ENCODE data around the gene BACE1.

The BACE1 gene

DNA sequence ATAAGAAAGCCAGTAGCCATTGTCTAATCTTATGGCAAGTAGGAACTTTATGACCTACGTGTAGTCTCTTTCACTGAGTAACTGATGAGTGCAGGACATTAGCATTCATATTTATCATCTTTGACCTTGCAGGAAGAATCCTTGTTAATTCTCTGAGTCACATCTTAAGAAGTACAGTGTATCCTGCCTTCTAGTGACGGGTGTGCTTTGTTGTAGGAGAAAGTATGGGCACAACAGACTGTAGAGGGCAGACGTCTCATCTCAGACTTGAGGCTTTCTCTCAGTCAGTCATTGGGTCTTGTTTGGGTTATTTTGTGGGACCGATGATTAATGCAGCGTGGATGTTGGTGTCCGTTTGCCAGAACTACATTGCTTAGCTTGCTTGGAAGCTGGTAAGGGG is 76.8 kb downstream of the BACE1 start:
- TF ChIP-seq, protein P1, sequence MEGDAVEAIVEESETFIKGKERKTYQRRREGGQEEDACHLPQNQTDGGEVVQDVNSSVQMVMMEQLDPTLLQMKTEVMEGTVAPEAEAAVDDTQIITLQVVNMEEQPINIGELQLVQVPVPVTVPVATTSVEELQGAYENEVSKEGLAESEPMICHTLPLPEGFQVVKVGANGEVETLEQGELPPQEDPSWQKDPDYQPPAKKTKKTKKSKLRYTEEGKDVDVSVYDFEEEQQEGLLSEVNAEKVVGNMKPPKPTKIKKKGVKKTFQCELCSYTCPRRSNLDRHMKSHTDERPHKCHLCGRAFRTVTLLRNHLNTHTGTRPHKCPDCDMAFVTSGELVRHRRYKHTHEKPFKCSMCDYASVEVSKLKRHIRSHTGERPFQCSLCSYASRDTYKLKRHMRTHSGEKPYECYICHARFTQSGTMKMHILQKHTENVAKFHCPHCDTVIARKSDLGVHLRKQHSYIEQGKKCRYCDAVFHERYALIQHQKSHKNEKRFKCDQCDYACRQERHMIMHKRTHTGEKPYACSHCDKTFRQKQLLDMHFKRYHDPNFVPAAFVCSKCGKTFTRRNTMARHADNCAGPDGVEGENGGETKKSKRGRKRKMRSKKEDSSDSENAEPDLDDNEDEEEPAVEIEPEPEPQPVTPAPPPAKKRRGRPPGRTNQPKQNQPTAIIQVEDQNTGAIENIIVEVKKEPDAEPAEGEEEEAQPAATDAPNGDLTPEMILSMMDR (IDR thresholded peaks at IDR 0.05; ENCODE audit: insufficient read depth, low read depth, low read length, missing control alignments) = no peak
- H3K4me3 ChIP-seq (ENCODE audit: low read depth, low read length) = no peak overlapping the region
- DNase-seq (ENCODE audit: low read depth) = no peak

DNA sequence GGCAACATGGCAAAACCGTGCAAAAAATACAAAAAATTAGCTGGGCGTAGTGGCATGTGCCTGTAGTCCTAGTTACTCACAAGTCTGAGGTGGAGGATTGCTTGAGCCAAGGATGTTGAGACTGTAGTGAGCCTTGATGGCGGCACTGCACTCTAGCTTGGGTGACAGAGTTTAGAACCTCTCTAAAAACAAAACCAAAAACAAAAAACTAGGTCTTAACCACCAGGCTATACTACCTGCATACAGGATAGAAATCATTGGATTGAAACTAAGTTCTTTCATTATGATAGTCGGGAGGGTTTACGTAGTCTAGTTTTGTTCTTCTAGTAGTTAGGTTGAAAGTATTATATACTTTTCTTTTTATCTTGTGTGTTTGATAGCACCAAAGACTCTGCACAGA is 77.8 kb downstream of the BACE1 start:
- H3K4me3 ChIP-seq (ENCODE audit: low read depth, low read length) = no peak overlapping the region
- DNase-seq (ENCODE audit: low read depth) = peak; percentile 43
- TF ChIP-seq, protein P1 (IDR thresholded peaks at IDR 0.05; ENCODE audit: insufficient read depth, low read depth, low read length, missing control alignments) = no peak

Data from GM12865 (cell line).